ENCODE measurements around the gene FAM222B.

FAM222B gene

DNA sequence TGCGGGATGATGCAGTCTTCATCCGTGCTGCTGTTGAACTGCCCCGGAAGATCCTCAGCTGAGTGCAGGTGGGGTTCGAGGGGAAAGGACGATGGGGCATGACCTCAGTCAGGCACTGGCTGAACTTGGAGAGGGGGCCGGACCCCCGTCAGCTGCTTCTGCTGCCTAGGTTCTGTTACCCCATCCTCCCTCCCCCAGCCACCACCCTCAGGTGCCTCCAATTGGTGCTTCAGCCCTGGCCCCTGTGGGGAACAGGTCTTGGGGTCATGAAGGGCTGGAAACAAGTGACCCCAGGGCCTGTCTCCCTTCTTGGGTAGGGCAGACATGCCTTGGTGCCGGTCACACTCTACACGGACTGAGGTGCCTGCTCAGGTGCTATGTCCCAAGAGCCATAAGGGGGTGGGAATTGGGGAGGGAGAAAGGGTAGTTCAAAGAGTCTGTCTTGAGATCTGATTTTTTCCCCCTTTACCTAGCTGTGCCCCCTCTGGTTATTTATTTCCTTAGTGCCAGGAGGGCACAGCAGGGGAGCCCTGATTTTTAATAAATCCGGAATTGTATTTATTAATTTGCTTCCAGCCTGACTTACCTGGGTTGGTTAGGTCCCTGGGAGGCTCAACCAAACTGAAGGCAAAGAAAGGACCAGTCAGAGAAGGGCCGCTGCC lies 92.9 kb downstream of the FAM222B start:
- Mint-ChIP-seq H3K9me3 (no peaks in the 10 kb centered on the region), H3K27ac (no peak overlapping the region)

DNA sequence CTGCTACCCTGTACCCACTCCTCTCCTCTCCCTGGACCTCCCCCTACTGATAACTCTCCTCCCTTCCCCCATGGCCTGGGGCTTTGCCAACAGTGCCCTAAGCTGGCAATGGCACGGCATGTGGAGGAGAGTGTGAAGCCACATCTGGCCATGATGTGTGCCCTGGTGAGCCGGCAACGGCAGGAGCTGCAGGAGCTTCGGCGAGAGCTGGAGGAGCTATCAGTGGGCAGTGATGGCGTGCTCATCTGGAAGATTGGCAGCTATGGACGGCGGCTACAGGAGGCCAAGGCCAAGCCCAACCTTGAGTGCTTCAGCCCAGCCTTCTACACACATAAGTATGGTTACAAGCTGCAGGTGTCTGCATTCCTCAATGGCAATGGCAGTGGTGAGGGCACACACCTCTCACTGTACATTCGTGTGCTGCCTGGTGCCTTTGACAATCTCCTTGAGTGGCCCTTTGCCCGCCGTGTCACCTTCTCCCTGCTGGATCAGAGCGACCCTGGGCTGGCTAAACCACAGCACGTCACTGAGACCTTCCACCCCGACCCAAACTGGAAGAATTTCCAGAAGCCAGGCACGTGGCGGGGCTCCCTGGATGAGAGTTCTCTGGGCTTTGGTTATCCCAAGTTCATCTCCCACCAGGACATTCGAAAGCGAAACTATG lies 93.6 kb downstream of the FAM222B start:
- Mint-ChIP-seq H3K4me1 (peaks cover 17% of the 10 kb centered on the region), H3K27me3 (no peaks in the 10 kb centered on the region), H3K27ac (peak overlapping the region; percentile 68), H3K4me3 (peak overlapping the region; percentile 26), H3K9me3 (no peaks in the 10 kb centered on the region), H3K36me3 (peaks cover 2% of the 10 kb centered on the region)

More for the DNA sequence above, 92.9 kb downstream of the FAM222B start:
- Mint-ChIP-seq H3K36me3 (peaks cover 2% of the 10 kb centered on the region), H3K4me3 (peak overlapping the region; percentile 42), H3K4me1 (peaks cover 17% of the 10 kb centered on the region), H3K27me3 (no peaks in the 10 kb centered on the region)

DNA sequence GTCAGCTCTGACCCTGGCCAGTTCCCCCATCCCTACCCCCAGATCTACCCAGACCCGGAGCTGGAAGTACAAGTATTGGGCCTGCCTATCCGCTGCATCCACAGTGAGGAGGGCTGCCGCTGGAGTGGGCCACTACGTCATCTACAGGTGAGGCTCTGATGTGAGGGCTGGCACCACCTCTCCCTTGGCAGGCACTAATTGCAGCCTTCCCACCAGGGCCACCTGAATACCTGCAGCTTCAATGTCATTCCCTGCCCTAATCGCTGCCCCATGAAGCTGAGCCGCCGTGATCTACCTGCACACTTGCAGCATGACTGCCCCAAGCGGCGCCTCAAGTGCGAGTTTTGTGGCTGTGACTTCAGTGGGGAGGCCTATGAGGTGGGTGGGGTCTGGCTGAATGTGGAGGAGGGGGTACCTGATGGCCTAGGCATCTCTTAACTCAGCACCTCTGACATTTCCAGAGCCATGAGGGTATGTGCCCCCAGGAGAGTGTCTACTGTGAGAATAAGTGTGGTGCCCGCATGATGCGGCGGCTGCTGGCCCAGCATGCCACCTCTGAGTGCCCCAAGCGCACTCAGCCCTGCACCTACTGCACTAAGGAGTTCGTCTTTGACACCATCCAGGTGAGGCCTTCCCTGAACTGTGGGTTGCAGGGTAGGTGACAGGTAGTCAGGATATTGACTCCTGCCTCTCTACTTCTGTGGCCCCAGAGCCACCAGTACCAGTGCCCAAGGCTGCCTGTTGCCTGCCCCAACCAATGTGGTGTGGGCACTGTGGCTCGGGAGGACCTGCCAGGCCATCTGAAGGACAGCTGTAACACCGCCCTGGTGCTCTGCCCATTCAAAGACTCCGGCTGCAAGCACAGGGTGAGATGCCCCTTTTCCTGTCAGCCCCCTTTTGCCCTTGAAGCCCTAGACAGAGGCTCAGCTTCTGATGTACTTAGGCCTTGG lies 94.5 kb downstream of the FAM222B start:
- H3K9me3 Mint-ChIP-seq, result no peaks in the 10 kb centered on the region
- H3K27ac Mint-ChIP-seq, result peak overlapping the region; percentile 68
- H3K4me1 Mint-ChIP-seq, result peaks cover 17% of the 10 kb centered on the region
- H3K27me3 Mint-ChIP-seq, result no peaks in the 10 kb centered on the region
- peak overlapping the region; percentile 26 for H3K4me3 Mint-ChIP-seq
- H3K36me3 Mint-ChIP-seq, result peaks cover 2% of the 10 kb centered on the region

DNA sequence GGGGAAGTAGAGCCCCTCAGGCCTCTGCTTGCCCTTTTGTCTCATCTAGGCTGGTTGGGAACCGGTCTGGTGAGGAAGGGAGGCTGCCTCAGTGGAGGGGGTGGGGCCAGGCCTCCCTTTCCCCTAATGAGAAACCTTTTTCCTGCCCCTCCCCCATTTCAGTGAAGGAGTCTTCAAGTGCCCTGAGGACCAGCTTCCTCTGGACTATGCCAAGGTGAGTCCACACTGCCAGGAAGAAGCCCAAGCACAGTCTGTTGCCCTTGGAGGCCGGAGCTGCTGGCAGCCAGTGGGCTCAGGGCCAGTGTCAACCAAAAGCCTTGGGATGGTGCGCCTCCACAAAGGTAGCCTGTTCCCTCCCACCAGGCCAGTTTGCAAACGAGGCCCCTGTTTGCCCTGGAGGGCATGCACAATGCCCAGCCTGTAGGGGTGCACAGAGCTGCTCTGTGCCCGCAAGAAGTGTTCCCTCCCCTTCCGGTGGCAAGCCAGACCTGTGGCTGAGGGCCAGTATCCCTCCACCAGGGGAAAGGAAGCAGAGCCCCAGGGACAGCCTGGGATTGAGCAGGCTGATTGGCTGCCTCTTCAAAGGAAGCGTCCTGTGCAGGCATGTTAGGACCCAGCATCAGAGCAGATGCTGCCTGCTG lies 95.4 kb downstream of the FAM222B start:
- H3K4me1 Mint-ChIP-seq, result peaks cover 17% of the 10 kb centered on the region

DNA sequence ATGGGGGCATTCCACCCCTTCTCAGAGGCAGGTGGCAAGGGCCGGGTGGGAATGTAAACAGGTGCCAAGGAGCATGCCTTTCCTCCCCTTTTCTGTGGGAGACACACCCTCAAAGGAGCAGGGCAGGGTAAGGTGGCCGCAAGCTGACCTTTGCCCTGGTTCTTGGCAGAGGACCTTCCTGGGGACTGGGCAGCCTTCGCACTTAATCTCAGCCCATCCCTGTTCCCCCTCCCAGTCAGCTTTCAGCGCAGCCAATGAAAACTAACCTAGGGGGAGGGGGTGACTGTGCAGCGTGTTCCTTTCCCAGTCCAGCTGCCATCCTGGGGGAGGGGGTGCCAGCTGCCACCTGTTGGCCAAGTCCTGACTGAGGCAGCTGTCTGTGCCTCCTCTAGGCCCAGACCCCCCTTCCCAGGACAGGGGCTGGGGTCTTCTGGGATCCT lies 96.0 kb downstream of the FAM222B start:
- H3K27ac Mint-ChIP-seq, result peak overlapping the region; percentile 51
- H3K36me3 Mint-ChIP-seq, result peaks cover 2% of the 10 kb centered on the region
- peaks cover 17% of the 10 kb centered on the region for H3K4me1 Mint-ChIP-seq
- peak overlapping the region; percentile 92 for H3K4me3 Mint-ChIP-seq
- no peaks in the 10 kb centered on the region for H3K9me3 Mint-ChIP-seq
- H3K27me3 Mint-ChIP-seq, result no peaks in the 10 kb centered on the region

More for the DNA sequence above, 95.4 kb downstream of the FAM222B start:
- H3K36me3 Mint-ChIP-seq, result peaks cover 2% of the 10 kb centered on the region
- no peaks in the 10 kb centered on the region for H3K9me3 Mint-ChIP-seq
- peak overlapping the region; percentile 92 for H3K4me3 Mint-ChIP-seq
- no peak overlapping the region for H3K27ac Mint-ChIP-seq
- H3K27me3 Mint-ChIP-seq, result no peaks in the 10 kb centered on the region

DNA sequence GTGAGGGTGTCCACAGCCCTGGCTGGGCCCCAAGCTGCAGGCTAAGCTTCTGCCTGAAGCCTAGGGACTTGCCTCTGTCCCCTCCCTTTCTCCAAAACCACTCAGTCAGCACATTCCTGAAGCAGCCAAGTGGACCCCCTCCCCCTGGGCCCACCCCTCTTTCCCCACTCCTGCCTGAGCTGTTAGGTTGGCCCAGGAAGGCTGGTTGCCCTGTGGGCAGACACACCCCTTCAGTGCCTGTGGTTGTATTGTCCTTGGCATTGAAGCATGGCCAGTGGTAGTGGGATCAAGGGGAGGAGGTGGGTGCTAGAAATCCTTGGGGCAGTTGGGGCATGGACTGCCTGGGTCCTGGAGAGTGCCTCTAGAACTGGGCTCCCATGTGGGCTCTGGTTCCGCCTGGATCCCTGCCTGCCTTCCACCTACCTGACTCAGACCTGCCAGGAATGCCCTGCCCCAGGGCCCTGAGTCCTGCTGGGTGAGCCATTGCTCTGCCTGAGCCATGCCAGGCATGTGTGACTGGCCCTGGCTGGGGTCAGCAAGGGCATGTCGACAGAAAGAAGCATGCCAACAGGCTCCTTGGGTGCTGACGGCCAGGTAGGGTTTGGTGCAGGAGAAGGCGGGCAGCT lies 96.7 kb downstream of the FAM222B start:
- H3K9me3 Mint-ChIP-seq, result no peaks in the 10 kb centered on the region
- H3K27ac Mint-ChIP-seq, result peak overlapping the region; percentile 51
- peak overlapping the region; percentile 92 for H3K4me3 Mint-ChIP-seq
- H3K4me1 Mint-ChIP-seq, result peaks cover 17% of the 10 kb centered on the region
- H3K36me3 Mint-ChIP-seq, result peaks cover 2% of the 10 kb centered on the region
- H3K27me3 Mint-ChIP-seq, result no peaks in the 10 kb centered on the region

DNA sequence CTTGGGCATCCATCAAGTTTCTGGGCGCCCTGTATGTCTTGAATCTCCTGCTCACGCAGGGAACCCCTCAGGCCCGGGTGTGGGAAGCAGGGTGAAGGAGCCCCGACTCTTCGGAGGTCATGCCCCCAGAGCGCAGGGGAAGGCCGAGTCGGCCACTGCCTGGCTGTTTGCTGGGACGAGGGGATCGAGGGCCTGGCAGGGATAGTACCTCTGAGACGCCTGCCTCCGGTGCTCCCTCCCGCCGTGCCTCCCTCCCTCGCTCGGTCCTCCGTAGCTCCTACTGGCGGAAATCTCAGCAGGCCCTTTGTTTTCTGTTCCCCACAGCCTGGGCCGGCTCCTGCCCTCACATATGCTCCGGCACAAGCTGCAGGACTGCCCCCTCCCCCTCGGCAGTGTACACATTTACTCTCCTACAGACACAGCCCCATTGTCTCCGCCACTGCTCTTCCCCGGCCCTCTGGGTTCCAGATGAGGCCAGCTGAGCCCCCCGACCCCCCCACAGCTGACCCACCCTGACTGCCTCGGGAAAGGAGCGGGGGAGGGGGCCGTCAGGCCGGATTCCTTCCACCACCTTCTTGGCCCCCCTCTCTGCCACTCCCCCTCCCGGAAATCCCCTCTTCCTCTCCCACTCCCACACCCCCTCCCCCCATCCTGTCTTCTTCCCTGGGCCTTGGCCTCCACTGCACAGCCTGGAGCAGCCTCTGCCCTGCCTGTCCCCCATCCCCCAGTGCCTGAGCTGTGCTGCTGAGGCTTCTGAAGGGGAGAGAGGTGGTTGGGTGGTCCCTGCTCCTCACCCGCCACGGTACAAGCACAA lies 97.4 kb downstream of the FAM222B start:
- Mint-ChIP-seq H3K36me3 (peaks cover 2% of the 10 kb centered on the region), H3K9me3 (no peaks in the 10 kb centered on the region), H3K27ac (peak overlapping the region; percentile 94), H3K27me3 (no peaks in the 10 kb centered on the region), H3K4me1 (peaks cover 15% of the 10 kb centered on the region), H3K4me3 (peak overlapping the region; percentile 92)

DNA sequence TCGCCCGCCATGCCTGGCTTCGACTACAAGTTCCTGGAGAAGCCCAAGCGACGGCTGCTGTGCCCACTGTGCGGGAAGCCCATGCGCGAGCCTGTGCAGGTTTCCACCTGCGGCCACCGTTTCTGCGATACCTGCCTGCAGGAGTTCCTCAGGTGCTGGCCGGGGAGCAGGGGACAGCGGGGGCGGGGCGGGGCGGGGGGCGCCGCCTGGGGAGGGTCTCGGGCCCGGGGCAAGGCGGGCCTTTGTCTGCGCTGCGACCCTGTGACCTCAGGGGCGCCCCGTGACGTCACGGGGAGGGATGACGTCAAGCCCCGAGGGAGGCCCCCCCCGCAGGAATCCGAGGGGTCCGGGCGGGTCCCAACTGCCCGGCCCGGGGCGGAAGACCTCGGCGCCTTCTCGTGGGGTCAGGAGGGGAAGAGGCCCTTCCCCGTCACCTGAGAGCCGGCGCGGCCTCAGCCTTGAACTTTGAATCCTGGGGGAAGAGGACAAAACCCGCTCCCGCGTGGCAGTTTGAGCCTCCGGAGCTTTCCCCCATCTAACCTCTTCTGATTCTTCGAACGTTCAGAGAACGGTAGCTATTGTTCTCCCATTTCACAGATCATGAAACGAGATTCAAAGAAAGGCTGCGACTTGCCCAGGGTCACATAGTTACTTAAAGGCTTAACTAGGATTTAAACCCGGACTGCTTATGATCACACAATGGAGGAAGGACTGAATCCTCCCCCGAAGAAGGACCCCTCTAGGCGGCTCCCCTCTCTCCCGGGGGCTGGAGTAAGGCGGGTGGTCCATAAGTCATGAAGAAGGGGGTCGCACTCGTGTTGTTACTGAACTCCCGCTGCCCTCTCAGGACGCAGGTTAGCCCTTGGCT lies 98.3 kb downstream of the FAM222B start:
- peaks cover 2% of the 10 kb centered on the region for H3K36me3 Mint-ChIP-seq
- peak overlapping the region; percentile 92 for H3K4me3 Mint-ChIP-seq
- no peaks in the 10 kb centered on the region for H3K9me3 Mint-ChIP-seq
- no peaks in the 10 kb centered on the region for H3K27me3 Mint-ChIP-seq
- H3K27ac Mint-ChIP-seq, result peak overlapping the region; percentile 94
- peaks cover 11% of the 10 kb centered on the region for H3K4me1 Mint-ChIP-seq

DNA sequence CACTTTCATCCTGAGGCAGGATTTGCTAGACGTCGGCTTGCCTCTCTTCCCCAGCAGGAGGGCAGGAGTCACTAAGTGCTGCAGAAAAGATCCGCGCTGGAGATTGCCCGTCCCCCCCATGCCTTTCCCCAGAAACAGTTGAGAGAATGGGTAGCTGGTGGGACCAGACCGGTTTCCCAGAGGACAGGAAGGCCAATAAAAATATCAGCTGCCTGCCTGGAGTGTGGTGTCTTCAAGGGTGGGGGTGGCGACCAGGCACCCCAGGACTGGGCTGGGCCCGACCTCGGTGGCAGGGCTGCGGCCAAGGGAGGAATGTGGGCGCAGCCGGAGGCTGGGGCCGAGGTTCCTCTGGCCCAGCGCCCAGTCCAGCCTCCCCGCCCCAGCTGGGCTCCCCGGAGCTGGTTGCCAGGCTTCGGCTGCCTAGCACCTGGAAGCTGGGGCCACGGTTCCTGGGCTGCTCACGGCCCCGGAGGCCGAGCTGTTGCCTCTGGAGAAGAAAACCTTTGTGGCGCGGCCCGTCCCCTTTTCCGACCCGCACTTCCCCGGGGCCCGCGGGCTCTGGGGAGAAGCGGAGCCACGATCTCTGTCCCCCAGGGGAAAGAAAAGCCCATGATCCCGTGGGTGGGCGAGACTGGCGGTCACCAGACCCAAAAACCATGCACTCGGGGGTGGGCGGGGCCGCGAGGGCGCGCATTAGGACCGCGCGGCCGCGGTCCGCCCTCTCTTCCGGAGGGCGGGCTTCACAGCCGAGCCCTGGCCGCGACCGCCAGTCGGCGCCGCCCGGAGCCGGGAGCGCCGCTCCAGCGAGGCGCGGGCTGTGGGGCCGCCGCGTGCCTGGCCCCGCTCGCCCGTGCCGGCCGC lies 99.1 kb downstream of the FAM222B start, which contains the start of gene TRAF4:
TSS of gene TRAF4 (plus strand) at position 769 of the 861 bp plus-strand sequence. CDS start 102 bp downstream, outside the sequence.
- no peaks in the 10 kb centered on the region for H3K27me3 Mint-ChIP-seq
- H3K36me3 Mint-ChIP-seq, result peaks cover 3% of the 10 kb centered on the region

DNA sequence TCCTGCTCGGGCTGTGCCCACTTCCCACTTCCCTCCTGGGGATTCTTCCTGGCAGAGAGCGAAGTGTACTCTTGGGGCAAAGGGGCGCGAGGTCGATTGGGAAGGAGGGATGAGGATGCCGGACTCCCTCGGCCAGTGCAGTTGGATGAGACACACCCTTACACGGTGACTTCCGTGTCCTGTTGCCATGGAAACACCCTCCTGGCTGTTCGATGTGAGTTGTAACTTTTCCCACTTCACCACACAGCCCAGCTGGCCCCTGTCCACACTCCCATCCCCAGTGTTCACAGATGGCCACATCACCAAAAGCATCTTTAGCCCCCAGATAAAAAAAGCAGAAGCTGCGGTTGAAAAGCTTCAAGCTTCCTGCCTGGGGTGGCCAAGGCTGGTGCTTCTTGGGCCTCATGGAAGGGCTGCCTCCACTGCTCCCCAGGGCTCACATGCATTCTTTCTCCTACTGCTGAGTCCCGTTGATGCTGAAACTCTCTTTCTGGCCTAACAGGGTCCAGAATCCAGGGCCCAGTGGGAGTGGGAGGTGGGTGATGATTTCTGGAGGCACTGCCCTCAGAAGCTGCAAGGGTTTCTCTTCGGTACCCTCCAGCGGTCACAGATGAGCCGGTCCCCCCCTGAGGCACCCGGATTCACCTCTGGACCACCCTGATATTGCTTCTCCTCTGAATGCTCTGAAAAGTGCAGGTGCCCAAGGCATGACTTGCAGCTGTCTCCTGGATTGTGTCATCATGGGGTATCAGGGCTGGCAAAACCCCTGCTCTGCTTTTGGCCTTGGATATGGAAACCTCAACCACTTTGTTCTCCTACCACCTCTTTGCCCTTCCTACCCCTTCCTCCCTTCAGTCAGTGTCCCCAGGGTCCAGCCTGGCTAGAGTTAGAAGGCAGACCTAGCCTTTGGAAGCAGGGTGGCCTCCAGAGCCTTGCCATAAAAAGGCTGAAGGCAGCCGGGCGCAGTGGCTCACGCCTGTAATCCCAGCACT lies 100.9 kb downstream of the FAM222B start:
- H3K36me3 Mint-ChIP-seq, result peaks cover 2% of the 10 kb centered on the region

More for the DNA sequence above, 99.1 kb downstream of the FAM222B start, which contains the start of gene TRAF4:
- Mint-ChIP-seq H3K9me3 (no peaks in the 10 kb centered on the region), H3K27ac (peak within 1 kb of the TSS; percentile 94), H3K4me3 (peak within 1 kb of the TSS; percentile 92), H3K4me1 (peaks cover 15% of the 10 kb centered on the region)

DNA sequence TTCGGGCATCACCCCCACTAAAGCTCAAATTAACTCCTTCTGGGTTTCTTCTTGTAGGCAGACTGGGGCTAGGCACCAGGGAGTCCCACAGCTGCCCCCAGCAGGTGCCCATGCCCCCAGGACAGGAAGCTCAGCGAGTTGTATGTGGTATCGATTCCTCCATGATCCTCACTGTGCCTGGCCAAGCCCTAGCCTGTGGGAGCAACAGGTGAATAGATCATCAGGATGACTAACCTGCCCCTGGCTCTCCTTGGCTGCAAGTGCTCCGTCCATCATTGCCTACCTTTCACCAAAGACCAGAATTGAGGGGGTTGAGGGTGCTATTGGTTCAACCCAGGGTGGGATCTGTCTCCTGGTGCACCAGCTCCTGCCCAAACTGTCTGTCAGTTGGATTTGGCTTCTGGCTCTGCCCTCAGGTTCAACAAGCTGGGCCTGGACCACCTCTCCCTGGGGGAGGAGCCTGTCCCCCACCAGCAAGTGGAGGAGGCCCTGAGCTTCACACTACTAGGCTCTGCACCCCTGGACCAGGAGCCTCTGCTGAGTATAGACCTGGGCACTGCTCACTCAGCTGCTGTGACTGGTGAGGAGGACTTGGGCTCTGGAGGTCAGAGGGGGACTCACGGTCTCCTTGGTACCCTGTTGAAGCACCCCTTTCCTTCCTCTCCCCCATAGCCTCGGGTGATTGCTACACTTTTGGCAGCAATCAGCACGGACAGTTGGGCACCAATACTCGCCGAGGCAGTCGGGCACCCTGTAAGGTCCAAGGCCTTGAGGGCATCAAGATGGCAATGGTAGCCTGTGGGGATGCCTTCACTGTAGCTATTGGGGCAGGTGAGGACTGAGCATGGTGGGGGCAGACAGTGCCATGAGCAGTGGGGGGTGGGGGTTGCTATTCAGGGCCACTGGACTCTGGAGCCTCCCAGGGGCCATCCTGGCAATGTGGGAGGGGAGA lies 101.9 kb downstream of the FAM222B start:
- Mint-ChIP-seq H3K36me3 (peaks cover 2% of the 10 kb centered on the region), H3K4me1 (peaks cover 15% of the 10 kb centered on the region), H3K9me3 (no peaks in the 10 kb centered on the region), H3K4me3 (no peak overlapping the region), H3K27ac (no peak overlapping the region), H3K27me3 (no peaks in the 10 kb centered on the region)

More for the DNA sequence above, 100.9 kb downstream of the FAM222B start:
- H3K4me1 Mint-ChIP-seq, result peaks cover 21% of the 10 kb centered on the region
- no peak overlapping the region for H3K4me3 Mint-ChIP-seq
- H3K9me3 Mint-ChIP-seq, result no peaks in the 10 kb centered on the region
- H3K27me3 Mint-ChIP-seq, result no peaks in the 10 kb centered on the region
- no peak overlapping the region for H3K27ac Mint-ChIP-seq

All from activated naive CD4-positive, alpha-beta T cell treated with anti-CD3 and anti-CD28 coated beads, Interleukin-2, amount 50 U/mL, for 24 hours (primary cell).